Right cardiac atrium (tissue), 5 donors: ENCODE measurements around the gene GAB2. TPM values are rescaled to one million over a fixed set of nuclear protein-coding genes. Genes with fewer than 3 reads are reported as not detected.
"Not testable (repeated sequence)": the region's sequence is repeated elsewhere in the genome, so short reads cannot be mapped to it uniquely, and the experiment has no call there.

Source experiments
- ATAC-seq, 2 donors: fragments of 200-7000 bp; cut with Tn5 transposase; one replicate each; pipeline versions ENCODE4 v1.8.0 to v1.9.1; 2020; ENCODE audit warnings: moderate library complexity in 2 of 2, mild to moderate bottlenecking in 1 of 2
- DNase-seq, 3 donors: peaks; one replicate each; pipeline ENCODE4 v3.0.0-alpha.2; 2020
- H3K27ac ChIP-seq: one replicate; pipeline ENCODE4 v1.5.1; 2013; ENCODE audit warnings: mild to moderate bottlenecking, low read length, control low read depth, moderate library complexity
- H3K27me3 ChIP-seq: one replicate; pipeline ENCODE4 v1.6.1; 2013; ENCODE audit not compliant: control insufficient read depth, insufficient read depth
- H3K4me1 ChIP-seq: one replicate; pipeline ENCODE4 v1.6.1; 2013; ENCODE audit warnings: low read length; ENCODE audit not compliant: control insufficient read depth, insufficient read depth
- H3K4me3 ChIP-seq: one replicate; pipeline ENCODE4 v1.5.1; 2013; ENCODE audit warnings: low read length, control low read depth
- H3K9me3 ChIP-seq: one replicate; pipeline ENCODE4 v1.6.1; 2013; ENCODE audit warnings: low read length; ENCODE audit not compliant: control insufficient read depth
- WGBS: extraction: QIAGEN DNeasy Blood & Tissue Kit; methylation state at CpG from one replicate; pipeline ENCODE4 v1.1.7; 2013; 5-methylcytosine and 5-hydroxymethylcytosine counted together
- intact Hi-C, 4 donors: fragments of 100-400 bp; cut with DNase I; formaldehyde crosslinking; loops; one replicate each; pipeline versions ENCODE4 v1.11.0 to v1.14.0; 2022 to 2023
- polyA plus RNA-seq: library from polyadenylated mRNA; stranded (reverse); fragments of 200-250 nt; gene quantifications from one replicate; pipeline ENCODE4 v1.2.3, GENCODE V29; 2013
- total RNA-seq, 4 donors: library from RNA; stranded (reverse); fragmentation: NEBNext Ultra II Directional; extraction: Animal tissue kit (Norgen Biotek cat#: 25700); gene quantifications; one replicate each; pipeline ENCODE4 v1.2.1, GENCODE V29; 2021
- donor health status: healthy with polysubstance abuse.
- donor health status: DM: no; HTN: yes; CAD: no.
- donor health status: DM: no; HTN: no; CAD: no.
- donor health status: DM: no; HTN: yes; CAD: no; lungs with severe emphysema.
- donor health status: DM: yes; HTN: yes; CAD: no.

The GAB2 gene
- total and polyA plus RNA-seq, 5 donors = 7.5 to 37.3 (median 23.4) TPM

DNA sequence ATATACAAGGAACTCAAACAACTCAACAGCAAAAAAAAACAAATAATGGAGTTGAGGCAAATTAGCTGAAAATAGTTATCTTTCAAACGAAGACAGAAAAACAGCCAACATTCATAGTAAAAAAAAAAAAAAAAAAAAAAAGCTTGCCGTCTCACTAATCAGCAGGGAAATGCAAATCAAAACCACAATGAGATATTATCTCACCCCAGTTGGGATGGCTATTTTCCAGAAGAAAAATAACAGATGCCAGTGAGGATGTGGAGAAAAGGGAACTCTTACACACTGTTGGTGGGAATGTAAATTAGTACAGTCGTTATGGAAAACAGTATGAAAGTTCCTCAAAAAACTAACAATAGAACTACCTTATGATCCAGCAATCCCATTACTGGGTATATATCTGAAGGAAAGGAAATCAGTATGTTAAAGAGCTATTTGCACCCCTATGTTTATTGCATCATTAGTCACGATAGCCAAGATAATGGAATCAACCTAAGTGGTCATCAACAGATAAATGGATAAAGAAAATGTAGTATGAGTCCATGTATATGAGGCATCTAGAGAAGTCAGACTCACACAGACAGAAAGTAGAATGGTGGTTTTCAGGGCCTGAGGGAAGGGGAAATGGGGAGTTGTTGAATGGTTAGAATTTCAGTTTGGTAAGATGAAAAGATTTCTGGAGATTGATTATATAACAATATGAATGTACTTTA, 172.9 kb downstream of the GAB2 start:
- H3K4me3 ChIP-seq = no peak overlapping the region
- no peaks in the 10 kb centered on the region for H3K27me3 ChIP-seq
- intact Hi-C loops = no loop called here
- H3K4me1 ChIP-seq = no peaks in the 10 kb centered on the region
- DNase-seq (no peak), ATAC-seq (no peak)
- no peak overlapping the region for H3K27ac ChIP-seq
- WGBS = 34% methylated on average over 4 of the region's 4 CpGs
- H3K9me3 ChIP-seq = no peaks in the 10 kb centered on the region

DNA sequence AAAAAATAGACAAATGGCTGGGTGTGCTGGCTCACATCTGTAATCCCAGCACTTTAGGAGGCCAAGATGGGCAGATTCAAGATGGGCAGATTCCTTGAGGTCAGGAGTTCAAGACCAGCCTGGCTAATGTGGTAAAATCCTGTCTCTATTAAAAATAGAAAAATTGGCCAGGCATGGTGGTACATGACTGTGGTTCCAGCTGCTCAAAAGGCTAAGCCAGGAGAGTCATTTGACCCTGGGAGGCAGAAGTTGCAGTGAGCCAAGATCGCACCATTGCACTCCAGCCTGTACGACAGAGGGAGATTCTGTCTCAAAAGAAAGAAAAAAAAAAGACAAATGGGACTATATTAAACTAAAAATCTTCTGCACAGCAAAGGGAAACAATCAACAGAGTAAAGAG, 173.5 kb downstream of the GAB2 start:
- Histone ChIP-seq H3K9me3 (no peaks in the 10 kb centered on the region), H3K4me3 (no peak overlapping the region), H3K4me1 (no peaks in the 10 kb centered on the region), H3K27ac (peak overlapping the region; percentile 27), H3K27me3 (no peaks in the 10 kb centered on the region)
- intact Hi-C loops = no loop called here
- WGBS = 53% methylated on average over 2 of the region's 2 CpGs
- ATAC-seq (peak in 1 of 2 donors; percentile 43), DNase-seq (no peak)

DNA sequence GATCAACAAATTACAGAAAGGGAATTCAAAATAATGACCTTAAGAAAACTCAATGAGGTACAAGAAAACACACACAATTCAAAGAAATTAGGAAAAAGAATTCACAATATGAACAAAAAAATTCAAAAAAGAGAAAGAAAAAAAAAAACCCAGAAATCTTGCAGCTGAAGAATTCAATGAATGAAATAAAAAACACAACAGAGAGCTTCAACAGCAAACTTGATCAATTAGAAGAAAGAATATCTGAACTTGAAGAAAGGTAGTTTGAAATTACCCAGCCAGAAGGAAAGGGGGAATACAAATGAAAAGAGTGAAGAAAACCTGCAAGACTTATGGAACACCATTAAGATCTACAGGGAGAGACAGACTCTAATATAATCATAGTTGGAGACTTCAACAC, 176.1 kb downstream of the GAB2 start:
- H3K4me3 ChIP-seq = no peak overlapping the region
- no peak overlapping the region for H3K27ac ChIP-seq
- intact Hi-C loops = no loop called here
- H3K4me1 ChIP-seq = no peaks in the 10 kb centered on the region
- no peaks in the 10 kb centered on the region for H3K9me3 ChIP-seq
- ATAC-seq = no peak
- no peak for DNase-seq
- no peaks in the 10 kb centered on the region for H3K27me3 ChIP-seq

DNA sequence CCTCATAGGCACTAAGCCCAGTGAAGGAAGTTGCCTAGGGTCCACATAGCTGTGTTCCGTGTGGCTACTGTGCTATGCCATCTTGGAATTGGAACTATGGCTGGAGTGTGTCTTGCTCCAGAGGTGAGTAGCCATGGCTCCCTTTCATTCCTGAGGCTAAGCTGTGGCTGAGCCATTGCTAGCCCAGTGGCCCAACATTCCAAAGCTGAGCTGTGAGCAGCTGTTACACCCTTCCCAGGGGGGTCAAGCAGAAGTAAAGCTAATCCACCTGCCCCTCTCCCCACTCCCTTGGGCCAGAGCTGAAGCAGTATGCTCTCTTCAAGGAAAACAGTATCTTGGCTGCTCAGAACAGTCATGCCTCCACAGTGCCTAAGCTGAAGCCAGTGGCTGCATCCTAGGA, 177.8 kb downstream of the GAB2 start:
- H3K4me3 ChIP-seq = no peak overlapping the region
- peak; percentile 14 to 23 for ATAC-seq
- intact Hi-C loops = loop anchor here in 1 of 4 donors (10.0 kb wide), 1 partner anchor 175 kb away; the partner anchor contains the start of gene GAB2
- 98% methylated on average over 1 of the region's 1 CpG for WGBS
- no peak for DNase-seq
- H3K4me1 ChIP-seq = no peaks in the 10 kb centered on the region
- no peak overlapping the region for H3K27ac ChIP-seq
- no peaks in the 10 kb centered on the region for H3K27me3 ChIP-seq
- H3K9me3 ChIP-seq = no peaks in the 10 kb centered on the region

DNA sequence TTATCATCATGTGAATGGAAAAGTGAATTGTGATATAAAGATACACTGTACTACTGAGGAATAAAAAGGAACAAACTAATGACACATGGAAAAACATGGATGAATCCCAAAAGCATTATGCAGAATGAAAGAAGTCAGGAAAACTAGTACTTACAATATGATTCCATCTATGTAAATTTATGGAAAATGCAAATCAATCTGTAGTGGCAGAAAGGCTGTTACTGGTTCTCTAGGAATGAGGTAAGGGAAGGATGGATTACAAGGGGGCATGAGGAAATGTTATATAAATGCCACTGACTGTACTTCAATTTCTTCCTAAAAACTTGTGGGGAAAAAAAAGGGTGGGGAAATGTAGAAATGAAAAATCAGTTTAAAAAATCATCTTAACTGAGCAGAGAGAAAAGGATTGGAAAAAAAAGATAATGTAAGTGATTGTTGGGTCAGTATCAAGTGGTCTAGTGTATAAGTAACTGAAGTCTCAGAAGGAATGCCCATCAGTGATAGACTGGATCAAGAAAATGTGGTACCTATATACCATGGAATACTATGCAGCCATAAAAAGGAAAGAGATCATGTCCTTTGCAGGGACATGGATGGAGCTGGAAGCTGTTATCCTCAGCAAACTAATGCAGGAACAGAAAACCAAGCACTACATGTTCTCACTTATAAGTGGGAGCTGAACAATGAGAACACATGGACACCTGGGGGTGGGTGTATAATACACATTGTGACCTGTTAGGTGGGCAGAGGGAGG, 180.2 kb downstream of the GAB2 start:
- ATAC-seq (no peak), DNase-seq (no peak)
- intact Hi-C loops = loop anchor here in 1 of 4 donors (10.0 kb wide), 1 partner anchor 177 kb away; the partner anchor contains the start of gene GAB2
- H3K4me3 ChIP-seq = no peak overlapping the region
- H3K9me3 ChIP-seq = no peaks in the 10 kb centered on the region
- H3K4me1 ChIP-seq = no peaks in the 10 kb centered on the region
- H3K27me3 ChIP-seq = no peaks in the 10 kb centered on the region
- no peak overlapping the region for H3K27ac ChIP-seq

DNA sequence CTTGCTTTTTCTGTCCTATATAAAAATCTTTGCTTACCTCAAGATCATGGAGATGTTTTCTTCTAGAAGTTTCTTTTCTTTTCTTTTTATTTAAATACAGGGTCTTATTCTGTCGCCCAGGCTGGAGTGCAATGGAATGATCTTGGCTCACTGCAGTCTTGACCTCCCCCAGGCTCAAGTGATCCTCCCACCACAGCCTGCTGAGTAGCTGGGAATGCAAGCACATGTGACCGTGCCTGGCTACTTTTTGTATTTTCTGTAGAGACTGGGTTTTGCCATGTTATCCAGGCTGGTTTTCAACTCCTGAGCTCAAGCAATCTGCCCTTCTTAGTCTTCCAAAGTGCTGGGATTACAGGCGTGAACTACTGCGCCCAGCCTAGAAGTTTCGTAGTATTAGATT, 183.6 kb downstream of the GAB2 start:
- no peak overlapping the region for H3K27ac ChIP-seq
- ATAC-seq (no peak), DNase-seq (no peak)
- intact Hi-C loops = loop anchor here in 1 of 4 donors (10.0 kb wide), 1 partner anchor 181 kb away; the partner anchor contains the start of gene GAB2
- H3K4me1 ChIP-seq = peaks cover 10% of the 10 kb centered on the region
- WGBS = 97% methylated on average over 5 of the region's 5 CpGs
- H3K4me3 ChIP-seq = no peak overlapping the region
- no peaks in the 10 kb centered on the region for H3K9me3 ChIP-seq
- H3K27me3 ChIP-seq = no peaks in the 10 kb centered on the region

DNA sequence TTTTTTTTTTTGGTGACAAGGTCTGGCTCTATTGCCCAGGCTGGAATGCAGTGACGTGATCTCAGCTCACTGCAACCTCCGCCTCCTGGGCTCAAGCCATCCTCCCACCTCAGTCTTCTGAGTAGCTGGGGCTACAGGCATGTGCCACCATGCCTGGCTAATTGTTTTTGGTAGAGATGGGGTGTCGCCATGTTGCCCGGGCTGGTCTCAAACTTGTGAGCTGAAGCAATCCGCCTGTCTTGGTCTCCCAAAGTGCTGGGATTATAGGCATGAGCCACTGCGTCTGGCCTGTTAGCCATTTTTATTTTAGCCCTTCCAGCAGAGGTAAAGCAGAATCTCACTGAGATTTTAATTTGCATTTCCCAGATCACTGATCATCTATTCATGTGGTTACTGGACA, 184.6 kb downstream of the GAB2 start:
- WGBS = 92% methylated on average over 6 of the region's 6 CpGs
- intact Hi-C loops = loop anchor here in 1 of 4 donors (10.0 kb wide), 1 partner anchor 182 kb away; the partner anchor contains the start of gene GAB2

DNA sequence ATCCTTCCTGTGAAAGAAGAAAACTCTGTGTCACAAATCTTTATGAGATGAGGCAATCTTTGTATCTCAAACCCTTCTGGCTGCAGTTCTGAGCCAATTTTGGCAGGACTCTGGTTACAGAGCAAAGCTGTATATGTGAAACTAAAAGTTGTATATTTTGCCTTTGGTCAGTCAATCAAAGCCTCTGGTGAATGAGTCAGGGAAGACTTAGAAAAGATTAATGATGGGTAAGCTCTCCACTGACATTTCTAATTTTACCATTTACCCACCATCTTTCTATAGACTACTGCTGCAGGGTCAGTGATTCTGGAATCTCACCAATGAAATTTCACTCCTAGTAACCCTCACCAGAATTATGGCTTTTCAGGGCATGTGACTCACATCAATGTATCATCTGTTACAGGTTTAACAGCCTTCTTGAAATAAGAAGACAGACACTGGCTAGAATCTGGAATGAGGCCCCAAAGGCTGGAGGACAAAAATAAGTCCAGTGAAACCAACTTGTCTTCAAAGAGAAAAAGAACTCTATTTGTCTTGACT, 185.6 kb downstream of the GAB2 start:
- intact Hi-C loops = loop anchor here in 1 of 4 donors (10.0 kb wide), 1 partner anchor 183 kb away; the partner anchor contains the start of gene GAB2
- ATAC-seq (peak in 1 of 2 donors; percentile 39), DNase-seq (no peak)
- H3K27me3 ChIP-seq = no peaks in the 10 kb centered on the region
- no peak overlapping the region for H3K4me3 ChIP-seq
- H3K9me3 ChIP-seq = no peaks in the 10 kb centered on the region
- H3K27ac ChIP-seq = no peak overlapping the region
- peaks cover 10% of the 10 kb centered on the region for H3K4me1 ChIP-seq

More for the DNA sequence above, 184.6 kb downstream of the GAB2 start:
- not testable (repeated sequence) for H3K27me3 ChIP-seq, H3K9me3 ChIP-seq, H3K27ac ChIP-seq, DNase-seq, H3K4me3 ChIP-seq, ATAC-seq
- H3K4me1 ChIP-seq = peaks cover 10% of the 10 kb centered on the region

DNA sequence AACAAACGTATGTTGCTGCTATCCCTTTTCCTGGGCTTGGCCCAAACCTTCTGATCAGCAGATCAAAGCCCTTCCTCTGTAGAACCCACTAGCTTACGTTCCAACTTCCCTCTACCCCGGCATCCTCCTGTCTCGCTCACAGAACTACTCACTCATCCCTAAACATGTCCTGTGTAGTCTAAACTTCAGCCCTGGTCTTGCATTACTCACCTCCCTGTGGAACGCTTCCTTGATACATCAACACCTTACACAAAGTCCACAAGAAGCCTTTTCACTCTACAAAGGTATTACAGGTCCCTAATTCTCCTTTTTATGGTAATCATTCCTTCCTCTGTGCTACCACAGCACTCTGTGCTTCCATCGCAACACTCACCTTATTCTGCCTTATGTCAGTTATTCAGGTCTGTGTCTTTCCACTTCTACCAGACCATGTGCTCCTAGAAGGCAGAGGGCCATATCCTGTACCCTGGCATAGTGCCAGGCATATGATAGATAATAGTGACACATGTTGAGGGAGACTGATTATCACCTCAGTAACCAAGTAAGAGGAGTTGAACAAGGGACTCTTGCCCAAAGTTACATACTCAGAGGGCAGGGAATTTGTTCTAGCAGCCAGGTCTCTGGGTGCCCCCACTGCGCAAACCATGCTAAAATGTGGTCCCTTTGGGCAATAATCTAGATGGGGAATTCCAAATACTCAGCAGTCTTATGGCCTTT, 187.3 kb downstream of the GAB2 start:
- H3K9me3 ChIP-seq = no peaks in the 10 kb centered on the region
- no peak for DNase-seq
- ATAC-seq = peak; percentile 73 to 74
- H3K4me1 ChIP-seq = peaks cover 10% of the 10 kb centered on the region
- intact Hi-C loops = loop anchor here in 1 of 4 donors (10.0 kb wide), 1 partner anchor 184 kb away; the partner anchor contains the start of gene GAB2
- no peak overlapping the region for H3K27ac ChIP-seq
- H3K27me3 ChIP-seq = no peaks in the 10 kb centered on the region
- H3K4me3 ChIP-seq = no peak overlapping the region
- 74% methylated on average over 7 of the region's 7 CpGs for WGBS

DNA sequence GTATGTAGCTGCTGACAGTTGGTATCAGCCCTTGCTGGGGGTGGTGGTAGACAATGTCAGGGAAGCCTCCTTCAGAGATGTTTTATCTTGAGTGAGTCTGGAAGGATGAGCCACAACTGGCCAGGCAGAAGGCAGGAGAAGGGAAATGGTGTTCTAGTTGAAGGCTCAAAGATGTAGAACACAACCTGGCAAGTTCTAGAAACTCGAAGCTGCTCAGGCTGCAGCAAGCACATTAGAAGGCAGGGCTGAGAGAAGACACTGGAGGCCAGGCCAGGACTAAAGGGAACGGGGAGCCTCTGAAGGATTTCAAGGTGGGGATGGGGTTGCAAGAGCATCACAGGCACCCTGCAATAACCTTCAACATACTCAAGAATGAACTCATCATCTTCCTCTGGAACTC, 188.5 kb downstream of the GAB2 start:
- no peak for DNase-seq

More for the DNA sequence above, 188.5 kb downstream of the GAB2 start:
- peaks cover 10% of the 10 kb centered on the region for H3K4me1 ChIP-seq
- 88% methylated on average over 2 of the region's 2 CpGs for WGBS
- H3K4me3 ChIP-seq = no peak overlapping the region
- H3K9me3 ChIP-seq = no peaks in the 10 kb centered on the region
- no peak for ATAC-seq
- H3K27ac ChIP-seq = no peak overlapping the region
- intact Hi-C loops = loop anchor here (5.0 to 10.0 kb wide), 5 partner anchors 186 to 336 kb away; partner anchors contain the start of gene GAB2 (in 2 of the 4)
- no peaks in the 10 kb centered on the region for H3K27me3 ChIP-seq
